Caco-2 (cell line): ENCODE data around the gene DFFB. TPM values are rescaled to one million over a fixed set of nuclear protein-coding genes. Genes with fewer than 3 reads are reported as not detected.

Source experiments
- BruUV-seq: library from RNA; stranded (reverse); fragments of 400-500 nt; replicated peaks from 2 replicates; lab custom pipeline; 2021; lab: Mats Ljungman, UMichigan
- CTCF ChIA-PET: fragments of 300-600 bp; sonication (Branson Sonifier 250); formaldehyde crosslinking; loops from one replicate; lab custom pipeline; 2022; ENCODE audit warnings: antibody characterized with exemption; lab: Charles Lee
- POLR2A ChIA-PET: fragments of 300-600 bp; sonication (Branson Sonifier 250); formaldehyde crosslinking; loops from one replicate; lab custom pipeline; 2022; ENCODE audit warnings: antibody characterized with exemption; lab: Charles Lee
- DNase-seq, 2 experiments: peaks; one replicate each; pipeline versions ENCODE4 v3.0.0 to v3.0.0-alpha.2; 2020 to 2022
- H3K27me3 ChIP-seq: replicated peaks from 2 replicates; pipeline ENCODE4 v1.6.0; 2011; ENCODE audit warnings: low read length; ENCODE audit not compliant: control insufficient read depth, insufficient read depth
- H3K36me3 ChIP-seq: 2 replicates; pipeline ENCODE4 v1.5.1; 2011; ENCODE audit warnings: low read length; ENCODE audit not compliant: control insufficient read depth, insufficient read depth
- H3K4me1 ChIP-seq: fragments of 250-450 bp; sonication (Bioruptor Pico); 2 replicates; pipeline ENCODE4 v1.5.1; 2020; ENCODE audit warnings: mild to moderate bottlenecking
- H3K4me3 ChIP-seq: 2 replicates; pipeline ENCODE4 v1.5.1; 2011; ENCODE audit warnings: low read depth, mild to moderate bottlenecking, control low read depth, low read length
- H3K9me3 ChIP-seq: fragments of 250-450 bp; sonication (Bioruptor Pico); 2 replicates; pipeline ENCODE4 v1.5.1; 2020; ENCODE audit warnings: mild to moderate bottlenecking, moderate library complexity
- H3K27ac Mint-ChIP-seq: one replicate; pipeline ENCODE4 v1.8.0; 2022; ENCODE audit warnings: mixed read lengths; ENCODE audit not compliant: unreplicated experiment
- H3K27me3 Mint-ChIP-seq: one replicate; pipeline ENCODE4 v1.8.0; 2022; ENCODE audit warnings: mixed read lengths; ENCODE audit not compliant: insufficient read depth, unreplicated experiment
- H3K36me3 Mint-ChIP-seq: one replicate; pipeline ENCODE4 v1.8.0; 2022; ENCODE audit warnings: mild to moderate bottlenecking, mixed read lengths; ENCODE audit not compliant: insufficient read depth, unreplicated experiment
- H3K4me1 Mint-ChIP-seq: one replicate; pipeline ENCODE4 v1.8.0; 2022; ENCODE audit warnings: low read depth, mixed read lengths; ENCODE audit not compliant: unreplicated experiment
- H3K4me3 Mint-ChIP-seq: one replicate; pipeline ENCODE4 v1.8.0; 2022; ENCODE audit warnings: mild to moderate bottlenecking, moderate library complexity, mixed read lengths; ENCODE audit not compliant: unreplicated experiment
- H3K9me3 Mint-ChIP-seq: one replicate; pipeline ENCODE4 v1.8.0; 2022; ENCODE audit warnings: mixed read lengths; ENCODE audit not compliant: unreplicated experiment
- intact Hi-C: fragments of 100-400 bp; cut with micrococcal nuclease; formaldehyde crosslinking; loops from one replicate; pipeline ENCODE4 v1.10.0; 2022; ENCODE audit not compliant: unreplicated experiment
- total RNA-seq: library from RNA; stranded (reverse); gene quantifications from 2 replicates; pipeline ENCODE4 v1.2.3, GENCODE V29; 2022
- TF ChIP-seq, protein P1 (sequence below), 2 experiments: fragments of 200-600 bp in 1 of 2; IDR thresholded peaks; 1 replicate in 1 of 2; 2 replicates in 1 of 2; pipeline versions ENCODE4 v1.5.1 to v1.8.0; 2011 to 2022; ENCODE audit warnings: antibody characterized with exemption in 1 of 2, control low read depth in 1 of 2, inconsistent platforms in 1 of 2, low read depth in 1 of 2, low read length in 1 of 2, mild to moderate bottlenecking in 1 of 2, moderate library complexity in 1 of 2; ENCODE audit not compliant: insufficient read depth in 1 of 2, severe bottlenecking in 1 of 2, unreplicated experiment in 1 of 2

Gene DFFB
- total RNA-seq, 1 experiment from 2014 or later: 7.7 TPM

DNA sequence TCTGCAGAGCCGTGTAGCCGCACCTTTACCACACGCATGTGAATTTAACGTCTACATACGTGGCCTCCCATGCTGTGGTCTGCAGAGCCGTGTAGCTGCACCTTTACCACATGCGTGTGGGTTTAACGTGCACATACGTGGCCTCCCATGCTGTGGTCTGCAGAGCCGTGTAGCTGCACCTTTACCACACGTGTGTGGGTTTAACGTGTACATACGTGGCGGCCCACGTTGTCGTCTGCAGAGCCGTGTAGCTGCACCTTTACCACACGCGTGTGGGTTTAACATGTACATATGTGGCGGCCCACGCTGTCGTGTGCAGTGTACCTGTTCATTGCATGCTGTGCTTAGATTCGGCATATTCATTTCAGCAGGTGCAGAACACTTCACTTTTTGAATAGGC, 17.5 kb downstream of the DFFB start:
- Histone ChIP-seq H3K36me3 (no peaks in the 10 kb centered on the region; the same call in 1 of the 2 replicates), H3K4me3 (no peak overlapping the region), H3K4me1 (no peaks in the 10 kb centered on the region), H3K9me3 (no peaks in the 10 kb centered on the region; the same call in 1 of the 2 replicates), H3K27me3 (no peaks in the 10 kb centered on the region)
- CTCF ChIA-PET: no interaction called here
- DNase-seq: no peak
- intact Hi-C loops: no loop called here
- TF ChIP-seq, protein P1, sequence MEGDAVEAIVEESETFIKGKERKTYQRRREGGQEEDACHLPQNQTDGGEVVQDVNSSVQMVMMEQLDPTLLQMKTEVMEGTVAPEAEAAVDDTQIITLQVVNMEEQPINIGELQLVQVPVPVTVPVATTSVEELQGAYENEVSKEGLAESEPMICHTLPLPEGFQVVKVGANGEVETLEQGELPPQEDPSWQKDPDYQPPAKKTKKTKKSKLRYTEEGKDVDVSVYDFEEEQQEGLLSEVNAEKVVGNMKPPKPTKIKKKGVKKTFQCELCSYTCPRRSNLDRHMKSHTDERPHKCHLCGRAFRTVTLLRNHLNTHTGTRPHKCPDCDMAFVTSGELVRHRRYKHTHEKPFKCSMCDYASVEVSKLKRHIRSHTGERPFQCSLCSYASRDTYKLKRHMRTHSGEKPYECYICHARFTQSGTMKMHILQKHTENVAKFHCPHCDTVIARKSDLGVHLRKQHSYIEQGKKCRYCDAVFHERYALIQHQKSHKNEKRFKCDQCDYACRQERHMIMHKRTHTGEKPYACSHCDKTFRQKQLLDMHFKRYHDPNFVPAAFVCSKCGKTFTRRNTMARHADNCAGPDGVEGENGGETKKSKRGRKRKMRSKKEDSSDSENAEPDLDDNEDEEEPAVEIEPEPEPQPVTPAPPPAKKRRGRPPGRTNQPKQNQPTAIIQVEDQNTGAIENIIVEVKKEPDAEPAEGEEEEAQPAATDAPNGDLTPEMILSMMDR (IDR thresholded peaks at IDR 0.05; ENCODE audit: insufficient read depth in 1 of 2, low read depth in 1 of 2, low read length in 1 of 2, severe bottlenecking in 1 of 2, unreplicated experiment in 1 of 2): no peak
- no TSS peak for BruUV-seq
- no peak overlapping the region for H3K4me3 Mint-ChIP-seq
- no peaks in the 10 kb centered on the region for H3K4me1 Mint-ChIP-seq
- peaks cover 12% of the 10 kb centered on the region for H3K36me3 Mint-ChIP-seq
- H3K27ac Mint-ChIP-seq: no peak overlapping the region
- H3K9me3 Mint-ChIP-seq: peaks cover 11% of the 10 kb centered on the region
- H3K27me3 Mint-ChIP-seq: no peaks in the 10 kb centered on the region
- POLR2A ChIA-PET: no interaction called here

DNA sequence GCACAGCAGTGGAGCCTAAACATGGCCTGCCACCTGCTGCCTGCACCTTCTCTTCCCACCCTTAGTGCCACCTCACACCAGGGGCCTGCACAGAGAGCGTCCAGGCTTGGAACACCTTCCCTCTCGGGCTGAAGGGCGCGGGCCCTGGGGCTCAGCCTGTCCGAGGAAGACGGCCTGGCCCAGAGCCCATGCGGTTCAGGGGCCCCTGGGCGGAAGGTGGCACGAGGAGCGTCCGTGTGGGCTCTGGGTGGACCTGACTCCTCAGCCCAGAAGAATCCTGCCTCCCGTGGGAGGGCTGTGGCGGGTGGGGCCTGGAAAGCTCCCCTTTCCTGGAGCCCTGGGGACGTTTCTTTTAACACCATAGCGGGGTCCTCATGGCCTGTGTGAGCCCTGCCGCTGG, 19.4 kb downstream of the DFFB start:
- Mint-ChIP-seq H3K27me3 (no peaks in the 10 kb centered on the region), H3K27ac (no peak overlapping the region), H3K4me3 (no peak overlapping the region), H3K4me1 (no peaks in the 10 kb centered on the region), H3K36me3 (peaks cover 9% of the 10 kb centered on the region), H3K9me3 (peaks cover 11% of the 10 kb centered on the region)
- no peaks in the 10 kb centered on the region; the same call in 1 of the 2 replicates for H3K36me3 ChIP-seq
- no peaks in the 10 kb centered on the region; the same call in 1 of the 2 replicates for H3K9me3 ChIP-seq
- POLR2A ChIA-PET: no interaction called here
- no TSS peak for BruUV-seq
- intact Hi-C loops: no loop called here
- DNase-seq: no peak
- H3K4me1 ChIP-seq: no peaks in the 10 kb centered on the region
- no peaks in the 10 kb centered on the region for H3K27me3 ChIP-seq
- H3K4me3 ChIP-seq: no peak overlapping the region
- CTCF ChIA-PET: no interaction called here
- TF ChIP-seq, protein P1 (IDR thresholded peaks at IDR 0.05; ENCODE audit: insufficient read depth in 1 of 2, low read depth in 1 of 2, low read length in 1 of 2, severe bottlenecking in 1 of 2, unreplicated experiment in 1 of 2): no peak

DNA sequence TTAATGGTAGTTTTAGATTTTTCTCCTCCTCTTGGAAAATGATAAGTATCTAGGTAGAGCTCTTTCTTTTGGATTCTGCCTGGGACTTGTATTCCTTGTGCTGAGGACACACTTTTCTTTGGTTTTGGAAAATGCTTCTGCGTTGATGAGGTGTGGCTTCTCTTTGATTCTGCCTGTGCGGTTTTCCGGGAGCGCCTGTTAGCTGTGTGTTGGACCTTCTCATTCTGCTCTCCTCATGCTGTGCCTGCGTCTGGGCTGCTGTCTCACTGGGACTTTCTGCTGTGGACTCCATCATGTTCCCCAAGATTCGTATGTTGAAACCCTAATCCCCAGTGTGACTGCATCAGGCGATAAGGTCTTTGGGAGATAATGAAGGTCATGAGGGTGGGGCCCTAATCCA, 21.8 kb downstream of the DFFB start:
- no peak for DNase-seq
- no peaks in the 10 kb centered on the region for H3K4me1 Mint-ChIP-seq
- H3K27me3 ChIP-seq: no peaks in the 10 kb centered on the region
- CTCF ChIA-PET: no interaction called here
- BruUV-seq: no TSS peak
- H3K36me3 ChIP-seq: no peaks in the 10 kb centered on the region; the same call in 1 of the 2 replicates
- intact Hi-C loops: no loop called here
- TF ChIP-seq, protein P1 (IDR thresholded peaks at IDR 0.05; ENCODE audit: insufficient read depth in 1 of 2, low read depth in 1 of 2, low read length in 1 of 2, severe bottlenecking in 1 of 2, unreplicated experiment in 1 of 2): no peak
- POLR2A ChIA-PET: no interaction called here
- H3K9me3 Mint-ChIP-seq: peaks cover 11% of the 10 kb centered on the region
- peaks cover 10% of the 10 kb centered on the region for H3K36me3 Mint-ChIP-seq
- no peak overlapping the region for H3K27ac Mint-ChIP-seq
- H3K9me3 ChIP-seq: no peaks in the 10 kb centered on the region; the same call in 1 of the 2 replicates
- no peak overlapping the region for H3K4me3 ChIP-seq
- no peaks in the 10 kb centered on the region for H3K27me3 Mint-ChIP-seq
- no peaks in the 10 kb centered on the region for H3K4me1 ChIP-seq
- H3K4me3 Mint-ChIP-seq: no peak overlapping the region
